Measurements from ENCODE around the gene CLEC4M.

DNA sequence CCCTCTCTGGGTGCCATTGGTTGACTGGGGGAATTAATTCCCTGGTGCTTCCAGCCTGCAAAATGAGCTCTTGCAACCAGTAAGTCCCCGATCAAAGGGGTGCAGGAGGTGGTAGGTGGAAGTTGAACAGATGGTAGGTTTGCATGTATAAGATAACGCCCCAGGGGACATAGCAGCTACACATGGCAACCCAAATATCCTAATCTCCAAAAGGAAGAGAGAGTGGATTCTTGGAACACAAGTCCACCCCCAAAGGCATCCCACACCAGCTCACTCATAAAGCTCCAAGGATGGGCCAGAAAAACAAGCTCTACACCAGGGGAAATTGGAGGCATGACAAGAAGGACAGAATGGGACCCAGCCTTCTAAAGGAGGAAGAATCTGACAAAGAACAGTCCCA, 20.5 kb upstream of the CLEC4M start:
- TF ChIP-seq ZNF132 (tag by site-specific recombination; IDR thresholded peaks at IDR 0.05; ENCODE audit: borderline replicate concordance) = no peak
- no peak for TF ChIP-seq ZNF549 (tag by site-specific recombination; IDR thresholded peaks at IDR 0.05)
- TF ChIP-seq, protein P1, sequence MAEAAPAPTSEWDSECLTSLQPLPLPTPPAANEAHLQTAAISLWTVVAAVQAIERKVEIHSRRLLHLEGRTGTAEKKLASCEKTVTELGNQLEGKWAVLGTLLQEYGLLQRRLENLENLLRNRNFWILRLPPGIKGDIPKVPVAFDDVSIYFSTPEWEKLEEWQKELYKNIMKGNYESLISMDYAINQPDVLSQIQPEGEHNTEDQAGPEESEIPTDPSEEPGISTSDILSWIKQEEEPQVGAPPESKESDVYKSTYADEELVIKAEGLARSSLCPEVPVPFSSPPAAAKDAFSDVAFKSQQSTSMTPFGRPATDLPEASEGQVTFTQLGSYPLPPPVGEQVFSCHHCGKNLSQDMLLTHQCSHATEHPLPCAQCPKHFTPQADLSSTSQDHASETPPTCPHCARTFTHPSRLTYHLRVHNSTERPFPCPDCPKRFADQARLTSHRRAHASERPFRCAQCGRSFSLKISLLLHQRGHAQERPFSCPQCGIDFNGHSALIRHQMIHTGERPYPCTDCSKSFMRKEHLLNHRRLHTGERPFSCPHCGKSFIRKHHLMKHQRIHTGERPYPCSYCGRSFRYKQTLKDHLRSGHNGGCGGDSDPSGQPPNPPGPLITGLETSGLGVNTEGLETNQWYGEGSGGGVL (tag by site-specific recombination; IDR thresholded peaks at IDR 0.05) = no peak
- TF ChIP-seq, protein P2, sequence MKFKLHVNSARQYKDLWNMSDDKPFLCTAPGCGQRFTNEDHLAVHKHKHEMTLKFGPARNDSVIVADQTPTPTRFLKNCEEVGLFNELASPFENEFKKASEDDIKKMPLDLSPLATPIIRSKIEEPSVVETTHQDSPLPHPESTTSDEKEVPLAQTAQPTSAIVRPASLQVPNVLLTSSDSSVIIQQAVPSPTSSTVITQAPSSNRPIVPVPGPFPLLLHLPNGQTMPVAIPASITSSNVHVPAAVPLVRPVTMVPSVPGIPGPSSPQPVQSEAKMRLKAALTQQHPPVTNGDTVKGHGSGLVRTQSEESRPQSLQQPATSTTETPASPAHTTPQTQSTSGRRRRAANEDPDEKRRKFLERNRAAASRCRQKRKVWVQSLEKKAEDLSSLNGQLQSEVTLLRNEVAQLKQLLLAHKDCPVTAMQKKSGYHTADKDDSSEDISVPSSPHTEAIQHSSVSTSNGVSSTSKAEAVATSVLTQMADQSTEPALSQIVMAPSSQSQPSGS (tag by site-specific recombination; IDR thresholded peaks at IDR 0.05; ENCODE audit: low read depth) = no peak
- TF ChIP-seq TCF7L2 (IDR thresholded peaks at IDR 0.05; ENCODE audit: borderline replicate concordance, low read depth, low read length) = no peak
- TF ChIP-seq ZNF654 (tag by site-specific recombination; IDR thresholded peaks at IDR 0.05; ENCODE audit: low read depth) = no peak
- TF ChIP-seq, protein P3, sequence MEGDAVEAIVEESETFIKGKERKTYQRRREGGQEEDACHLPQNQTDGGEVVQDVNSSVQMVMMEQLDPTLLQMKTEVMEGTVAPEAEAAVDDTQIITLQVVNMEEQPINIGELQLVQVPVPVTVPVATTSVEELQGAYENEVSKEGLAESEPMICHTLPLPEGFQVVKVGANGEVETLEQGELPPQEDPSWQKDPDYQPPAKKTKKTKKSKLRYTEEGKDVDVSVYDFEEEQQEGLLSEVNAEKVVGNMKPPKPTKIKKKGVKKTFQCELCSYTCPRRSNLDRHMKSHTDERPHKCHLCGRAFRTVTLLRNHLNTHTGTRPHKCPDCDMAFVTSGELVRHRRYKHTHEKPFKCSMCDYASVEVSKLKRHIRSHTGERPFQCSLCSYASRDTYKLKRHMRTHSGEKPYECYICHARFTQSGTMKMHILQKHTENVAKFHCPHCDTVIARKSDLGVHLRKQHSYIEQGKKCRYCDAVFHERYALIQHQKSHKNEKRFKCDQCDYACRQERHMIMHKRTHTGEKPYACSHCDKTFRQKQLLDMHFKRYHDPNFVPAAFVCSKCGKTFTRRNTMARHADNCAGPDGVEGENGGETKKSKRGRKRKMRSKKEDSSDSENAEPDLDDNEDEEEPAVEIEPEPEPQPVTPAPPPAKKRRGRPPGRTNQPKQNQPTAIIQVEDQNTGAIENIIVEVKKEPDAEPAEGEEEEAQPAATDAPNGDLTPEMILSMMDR (tag by site-specific recombination; IDR thresholded peaks at IDR 0.05) = no peak
- TF ChIP-seq, protein P4, sequence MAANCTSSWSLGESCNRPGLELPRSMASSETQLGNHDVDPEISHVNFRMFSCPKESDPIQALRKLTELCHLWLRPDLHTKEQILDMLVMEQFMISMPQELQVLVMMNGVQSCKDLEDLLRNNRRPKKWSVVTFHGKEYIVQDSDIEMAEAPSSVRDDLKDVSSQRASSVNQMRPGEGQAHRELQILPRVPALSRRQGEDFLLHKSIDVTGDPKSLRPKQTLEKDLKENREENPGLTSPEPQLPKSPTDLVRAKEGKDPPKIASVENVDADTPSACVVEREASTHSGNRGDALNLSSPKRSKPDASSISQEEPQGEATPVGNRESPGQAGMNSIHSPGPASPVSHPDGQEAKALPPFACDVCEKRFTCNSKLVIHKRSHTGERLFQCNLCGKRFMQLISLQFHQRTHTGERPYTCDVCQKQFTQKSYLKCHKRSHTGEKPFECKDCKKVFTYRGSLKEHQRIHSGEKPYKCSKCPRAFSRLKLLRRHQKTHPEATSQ (tag by site-specific recombination; IDR thresholded peaks at IDR 0.05) = no peak
- TF ChIP-seq, protein P5, sequence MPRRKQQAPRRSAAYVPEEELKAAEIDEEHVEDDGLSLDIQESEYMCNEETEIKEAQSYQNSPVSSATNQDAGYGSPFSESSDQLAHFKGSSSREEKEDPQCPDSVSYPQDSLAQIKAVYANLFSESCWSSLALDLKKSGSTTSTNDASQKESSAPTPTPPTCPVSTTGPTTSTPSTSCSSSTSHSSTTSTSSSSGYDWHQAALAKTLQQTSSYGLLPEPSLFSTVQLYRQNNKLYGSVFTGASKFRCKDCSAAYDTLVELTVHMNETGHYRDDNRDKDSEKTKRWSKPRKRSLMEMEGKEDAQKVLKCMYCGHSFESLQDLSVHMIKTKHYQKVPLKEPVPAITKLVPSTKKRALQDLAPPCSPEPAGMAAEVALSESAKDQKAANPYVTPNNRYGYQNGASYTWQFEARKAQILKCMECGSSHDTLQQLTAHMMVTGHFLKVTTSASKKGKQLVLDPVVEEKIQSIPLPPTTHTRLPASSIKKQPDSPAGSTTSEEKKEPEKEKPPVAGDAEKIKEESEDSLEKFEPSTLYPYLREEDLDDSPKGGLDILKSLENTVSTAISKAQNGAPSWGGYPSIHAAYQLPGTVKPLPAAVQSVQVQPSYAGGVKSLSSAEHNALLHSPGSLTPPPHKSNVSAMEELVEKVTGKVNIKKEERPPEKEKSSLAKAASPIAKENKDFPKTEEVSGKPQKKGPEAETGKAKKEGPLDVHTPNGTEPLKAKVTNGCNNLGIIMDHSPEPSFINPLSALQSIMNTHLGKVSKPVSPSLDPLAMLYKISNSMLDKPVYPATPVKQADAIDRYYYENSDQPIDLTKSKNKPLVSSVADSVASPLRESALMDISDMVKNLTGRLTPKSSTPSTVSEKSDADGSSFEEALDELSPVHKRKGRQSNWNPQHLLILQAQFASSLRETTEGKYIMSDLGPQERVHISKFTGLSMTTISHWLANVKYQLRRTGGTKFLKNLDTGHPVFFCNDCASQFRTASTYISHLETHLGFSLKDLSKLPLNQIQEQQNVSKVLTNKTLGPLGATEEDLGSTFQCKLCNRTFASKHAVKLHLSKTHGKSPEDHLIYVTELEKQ (tag by site-specific recombination; IDR thresholded peaks at IDR 0.05; ENCODE audit: borderline replicate concordance) = no peak
- TF ChIP-seq ZNF24 (tag by site-specific recombination; IDR thresholded peaks at IDR 0.05) = no peak
- TF ChIP-seq SP2 (tag by site-specific recombination; IDR thresholded peaks at IDR 0.05) = no peak
- TF ChIP-seq ZBTB17 (tag by site-specific recombination; IDR thresholded peaks at IDR 0.05) = no peak
- TF ChIP-seq, protein P6, sequence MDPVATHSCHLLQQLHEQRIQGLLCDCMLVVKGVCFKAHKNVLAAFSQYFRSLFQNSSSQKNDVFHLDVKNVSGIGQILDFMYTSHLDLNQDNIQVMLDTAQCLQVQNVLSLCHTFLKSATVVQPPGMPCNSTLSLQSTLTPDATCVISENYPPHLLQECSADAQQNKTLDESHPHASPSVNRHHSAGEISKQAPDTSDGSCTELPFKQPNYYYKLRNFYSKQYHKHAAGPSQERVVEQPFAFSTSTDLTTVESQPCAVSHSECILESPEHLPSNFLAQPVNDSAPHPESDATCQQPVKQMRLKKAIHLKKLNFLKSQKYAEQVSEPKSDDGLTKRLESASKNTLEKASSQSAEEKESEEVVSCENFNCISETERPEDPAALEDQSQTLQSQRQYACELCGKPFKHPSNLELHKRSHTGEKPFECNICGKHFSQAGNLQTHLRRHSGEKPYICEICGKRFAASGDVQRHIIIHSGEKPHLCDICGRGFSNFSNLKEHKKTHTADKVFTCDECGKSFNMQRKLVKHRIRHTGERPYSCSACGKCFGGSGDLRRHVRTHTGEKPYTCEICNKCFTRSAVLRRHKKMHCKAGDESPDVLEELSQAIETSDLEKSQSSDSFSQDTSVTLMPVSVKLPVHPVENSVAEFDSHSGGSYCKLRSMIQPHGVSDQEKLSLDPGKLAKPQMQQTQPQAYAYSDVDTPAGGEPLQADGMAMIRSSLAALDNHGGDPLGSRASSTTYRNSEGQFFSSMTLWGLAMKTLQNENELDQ (tag by site-specific recombination; IDR thresholded peaks at IDR 0.05; ENCODE audit: low read depth) = no peak

Measured in HEK293 (cell line).